GM21825 (cell line): ENCODE data around the gene TJP1.
A peak's percentile ranks its signal among the peaks of the same experiment; 100 is the strongest.
"Not testable (repeated sequence)": the region's sequence is repeated elsewhere in the genome, so short reads cannot be mapped to it uniquely, and the experiment has no call there.

Source experiments
- ATAC-seq: cut with Tn5 transposase; IDR thresholded peaks from one replicate; pipeline ENCODE4 v1.9.1; 2021; ENCODE audit warnings: mild to moderate bottlenecking, moderate library complexity; ENCODE audit not compliant: unreplicated experiment

TJP1 gene

GRCh38 chr15:29756358-29757267 lies 65.7 kb downstream of the TJP1 start:
- ATAC-seq = no peak

- not testable (repeated sequence) for ATAC-seq
Measured at GRCh38 chr15:29754009-29754408, 68.3 kb downstream of the TJP1 start.

- no peak for ATAC-seq
Measured at GRCh38 chr15:29753506-29753905, 68.8 kb downstream of the TJP1 start.

GRCh38 chr15:29750754-29751153 lies 71.5 kb downstream of the TJP1 start:
- no peak for ATAC-seq

GRCh38 chr15:29749365-29750086 lies 72.7 kb downstream of the TJP1 start:
- no peak for ATAC-seq

GRCh38 chr15:29747837-29748417 lies 74.3 kb downstream of the TJP1 start:
- ATAC-seq = no peak

GRCh38 chr15:29743475-29743874 lies 78.8 kb downstream of the TJP1 start:
- no peak for ATAC-seq

- no peak for ATAC-seq
Measured at GRCh38 chr15:29740692-29741311, 81.5 kb downstream of the TJP1 start.

- no peak for ATAC-seq
Measured at GRCh38 chr15:29736744-29737020, 85.6 kb downstream of the TJP1 start.

- peak; percentile 47 for ATAC-seq
Measured at GRCh38 chr15:29736012-29736743, 86.1 kb downstream of the TJP1 start.

- no peak for ATAC-seq
Measured at GRCh38 chr15:29734917-29735572, 87.2 kb downstream of the TJP1 start.

GRCh38 chr15:29731865-29732264 lies 90.4 kb downstream of the TJP1 start:
- no peak for ATAC-seq

GRCh38 chr15:29730471-29730870 lies 91.8 kb downstream of the TJP1 start:
- not testable (repeated sequence) for ATAC-seq

GRCh38 chr15:29728418-29728817 lies 93.8 kb downstream of the TJP1 start:
- no peak for ATAC-seq

- no peak for ATAC-seq
Measured at GRCh38 chr15:29727871-29728270, 94.4 kb downstream of the TJP1 start.

GRCh38 chr15:29726553-29726952 lies 95.7 kb downstream of the TJP1 start:
- no peak for ATAC-seq

- ATAC-seq = no peak
Measured at GRCh38 chr15:29724026-29724425, 98.2 kb downstream of the TJP1 start.

GRCh38 chr15:29713784-29714183 lies 108.5 kb downstream of the TJP1 start:
- ATAC-seq = no peak

GRCh38 chr15:29712149-29712885 lies 110.0 kb downstream of the TJP1 start:
- no peak for ATAC-seq

- ATAC-seq = no peak
Measured at GRCh38 chr15:29711531-29711930, 110.7 kb downstream of the TJP1 start.
